GM19468 (cell line): ENCODE data around the gene LPO.

Experiments used
- ATAC-seq: cut with Tn5 transposase; IDR thresholded peaks from one replicate; pipeline ENCODE4 v1.9.1; 2021; ENCODE audit warnings: mild to moderate bottlenecking, moderate library complexity, moderate number of reproducible peaks; ENCODE audit not compliant: unreplicated experiment; ENCODE audit errors: extremely low read depth

LPO gene

DNA sequence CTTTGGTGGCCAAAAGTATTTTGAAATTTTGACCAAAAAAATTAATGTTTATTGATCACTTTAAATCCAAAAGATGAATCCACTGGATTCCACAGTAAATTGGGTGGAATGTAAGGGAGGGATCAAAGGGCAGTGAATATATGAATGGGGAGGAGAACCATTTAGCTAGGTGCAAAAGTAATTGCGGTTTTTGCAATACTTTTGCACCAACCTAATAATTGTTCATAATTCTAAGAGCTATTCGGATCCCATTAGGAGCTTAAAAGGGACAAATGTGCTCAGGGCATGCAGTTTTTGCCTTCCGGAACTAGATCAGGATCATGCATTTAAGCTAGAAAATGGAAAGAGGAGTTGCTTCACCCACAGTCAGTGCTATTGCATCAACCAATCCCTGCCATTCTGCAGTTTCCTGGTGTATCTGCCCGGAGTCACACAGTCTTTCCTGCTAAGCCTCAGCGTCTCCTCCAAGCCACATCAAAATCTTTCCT is at the start of gene LPO:
Gene LPO (plus strand): TSS at position 438 of the 488 bp plus-strand sequence. CDS start 4,396 bp downstream, outside the sequence.
- no peak for ATAC-seq

- no peak for ATAC-seq
Measured at GRCh38 chr17:58189436-58190146, 48.8 kb upstream of the LPO start.

DNA sequence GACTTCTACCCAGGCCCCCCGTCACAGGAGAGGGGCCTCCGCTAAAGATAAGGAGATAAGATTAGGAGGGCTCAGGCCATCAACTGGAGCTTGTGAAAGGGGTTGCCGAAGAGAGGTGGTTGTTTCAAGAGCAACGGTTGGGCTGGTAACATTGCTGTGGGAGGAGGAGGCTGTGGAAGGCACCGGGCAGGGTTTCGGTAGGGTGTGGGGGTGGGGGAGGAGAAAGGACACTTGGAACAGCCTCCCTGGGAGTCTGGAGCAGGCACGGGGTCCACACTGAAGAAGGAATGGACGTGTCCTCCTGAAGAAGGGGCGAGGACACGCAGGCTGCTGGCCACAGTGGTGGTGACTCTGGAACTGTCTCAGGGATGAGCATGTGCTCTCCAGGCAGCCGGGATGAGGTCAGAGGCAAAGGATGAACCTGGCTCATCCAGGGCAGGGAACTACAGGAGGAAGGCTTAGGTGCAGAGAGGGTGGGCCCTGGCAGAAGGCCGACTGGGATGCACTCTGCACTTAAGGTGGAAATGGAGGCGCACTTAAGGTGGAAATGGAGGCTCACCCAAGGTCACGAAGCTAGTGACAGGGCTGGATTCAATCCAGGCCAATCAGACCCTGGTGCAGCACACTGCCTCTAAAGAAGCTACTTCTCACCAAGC is 47.0 kb upstream of the LPO start:
- no peak for ATAC-seq

DNA sequence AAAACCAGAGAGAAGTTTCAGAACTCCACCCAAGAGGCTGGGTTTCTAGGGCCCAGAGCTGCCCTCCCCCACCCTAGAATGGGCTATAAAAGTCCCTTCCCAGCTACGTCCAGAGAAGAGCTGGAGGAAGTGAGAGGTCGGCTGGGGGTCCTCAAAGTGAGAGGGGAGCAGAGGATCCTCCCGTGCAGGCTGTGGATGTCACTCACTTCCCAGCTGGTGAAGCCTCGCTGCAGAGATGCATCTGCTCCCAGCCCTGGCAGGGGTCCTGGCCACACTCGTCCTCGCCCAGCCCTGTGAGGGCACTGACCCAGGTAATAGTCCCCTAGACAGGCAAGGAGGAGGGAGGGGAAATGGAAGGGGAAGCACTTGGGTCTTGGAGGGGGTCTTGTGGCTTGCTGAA is 45.8 kb upstream of the LPO start, which contains the start of gene EPX:
Gene EPX (plus strand): TSS at position 115 of the 400 bp plus-strand sequence. CDS start 121 bp downstream, at position 236.
- ATAC-seq: no peak

DNA sequence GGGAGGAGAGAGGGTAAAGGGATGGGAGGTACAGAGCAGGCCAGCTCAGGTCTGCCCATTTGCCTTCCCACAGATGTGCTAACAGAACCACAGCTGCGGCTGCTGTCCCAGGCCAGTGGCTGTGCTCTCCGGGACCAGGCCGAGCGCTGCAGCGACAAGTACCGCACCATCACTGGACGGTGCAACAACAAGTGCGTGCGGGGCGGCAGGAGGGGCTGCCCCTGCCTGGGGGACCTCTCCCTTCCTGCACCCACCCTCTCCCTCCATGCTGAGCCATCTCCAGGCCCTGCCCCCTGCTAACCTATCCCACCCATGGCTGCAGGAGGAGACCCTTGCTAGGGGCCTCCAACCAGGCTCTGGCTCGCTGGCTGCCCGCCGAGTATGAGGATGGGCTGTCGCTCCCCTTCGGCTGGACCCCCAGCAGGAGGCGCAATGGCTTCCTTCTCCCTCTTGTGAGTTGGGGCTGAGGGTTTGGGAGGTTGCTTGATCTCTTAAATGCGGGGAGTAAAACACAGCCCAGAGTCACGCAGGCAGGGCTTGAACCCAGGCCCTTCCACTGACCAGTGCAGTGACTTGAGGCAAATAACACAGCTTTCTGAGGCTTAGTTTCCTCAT is 44.6 kb upstream of the LPO start:
- ATAC-seq: no peak

DNA sequence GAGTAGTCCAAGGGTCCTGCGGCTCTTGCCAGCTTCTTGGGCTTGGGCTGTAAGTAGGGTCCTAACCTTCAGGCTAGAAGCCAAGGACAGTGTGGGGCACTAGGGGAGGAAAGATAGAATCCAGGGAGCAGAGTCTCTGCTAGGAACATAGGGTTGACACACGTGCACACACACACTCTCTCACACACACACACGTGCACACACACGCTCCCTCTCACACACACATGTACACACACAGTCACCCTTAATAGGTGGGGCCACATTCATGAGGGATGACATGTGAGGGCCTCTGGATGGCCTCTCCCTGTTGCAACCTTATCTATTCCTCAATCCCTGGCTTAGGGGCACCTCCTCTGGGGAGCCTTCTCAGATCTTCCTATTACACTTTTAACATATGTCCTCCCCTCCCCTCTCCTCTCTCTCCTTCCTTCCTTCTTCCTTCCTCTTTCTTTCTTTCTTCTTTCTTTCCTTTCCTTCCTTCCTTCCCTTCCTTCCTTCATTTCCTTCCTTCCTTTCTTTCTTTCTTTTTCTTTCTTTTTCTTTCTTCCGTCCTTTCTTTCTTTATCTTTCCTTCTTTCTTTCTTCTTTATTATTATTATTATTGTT is 42.8 kb upstream of the LPO start:
- ATAC-seq: no peak

DNA sequence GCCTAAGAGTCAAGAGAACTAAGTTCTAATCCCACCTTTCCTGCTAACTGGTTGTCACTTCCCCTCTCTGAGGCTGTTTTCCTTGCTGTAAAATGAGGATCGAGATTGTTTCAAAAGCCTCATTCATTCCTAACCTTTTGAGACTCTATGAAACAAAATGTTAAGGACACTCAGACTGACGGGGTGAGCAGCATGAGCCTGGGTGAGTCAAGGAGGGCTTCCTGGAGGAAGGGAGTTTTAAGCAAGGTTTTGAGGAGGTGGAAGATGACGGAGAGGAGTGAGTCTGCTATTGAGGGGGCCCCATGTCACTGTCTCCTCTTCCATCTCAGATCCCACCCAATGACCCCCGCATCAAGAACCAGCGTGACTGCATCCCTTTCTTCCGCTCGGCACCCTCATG is 41.8 kb upstream of the LPO start:
- no peak for ATAC-seq

- no peak for ATAC-seq
Measured at GRCh38 chr17:58200024-58200633, 38.3 kb upstream of the LPO start.

DNA sequence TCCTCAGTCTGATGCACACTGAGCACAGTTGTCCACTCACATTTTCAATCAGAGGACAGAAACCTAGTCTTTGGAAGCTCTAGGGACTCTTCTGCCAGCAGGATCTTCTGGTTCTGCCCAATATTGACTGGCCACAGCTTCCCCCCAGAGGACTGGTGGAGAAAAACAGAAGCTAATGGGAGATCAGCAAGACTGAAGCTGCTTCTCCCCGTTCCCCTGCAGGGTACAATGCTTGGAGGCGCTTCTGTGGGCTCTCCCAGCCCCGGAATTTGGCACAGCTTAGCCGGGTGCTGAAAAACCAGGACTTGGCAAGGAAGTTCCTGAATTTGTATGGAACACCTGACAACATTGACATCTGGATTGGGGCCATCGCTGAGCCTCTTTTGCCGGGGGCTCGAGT is 35.5 kb upstream of the LPO start:
- no peak for ATAC-seq

DNA sequence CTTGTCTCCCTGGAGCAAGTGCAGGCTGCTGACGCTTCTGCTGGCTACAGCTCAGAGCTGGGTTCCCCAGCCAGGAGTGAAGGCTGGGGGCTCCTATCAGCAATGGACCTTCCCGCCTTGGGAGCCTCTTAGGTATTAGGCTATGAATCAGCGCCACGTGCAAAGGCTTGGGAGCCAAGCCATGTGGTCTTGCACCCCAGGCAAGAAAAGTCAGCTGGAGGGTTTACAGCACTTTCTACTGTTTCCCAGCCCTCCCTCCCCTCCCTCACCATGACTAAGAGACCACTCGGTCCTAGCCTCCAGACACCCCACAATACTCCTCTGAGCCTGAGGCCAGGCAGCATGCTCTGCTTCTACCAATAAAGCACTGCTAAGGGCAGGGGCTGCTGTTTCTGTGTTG is 33.6 kb upstream of the LPO start:
- no peak for ATAC-seq

DNA sequence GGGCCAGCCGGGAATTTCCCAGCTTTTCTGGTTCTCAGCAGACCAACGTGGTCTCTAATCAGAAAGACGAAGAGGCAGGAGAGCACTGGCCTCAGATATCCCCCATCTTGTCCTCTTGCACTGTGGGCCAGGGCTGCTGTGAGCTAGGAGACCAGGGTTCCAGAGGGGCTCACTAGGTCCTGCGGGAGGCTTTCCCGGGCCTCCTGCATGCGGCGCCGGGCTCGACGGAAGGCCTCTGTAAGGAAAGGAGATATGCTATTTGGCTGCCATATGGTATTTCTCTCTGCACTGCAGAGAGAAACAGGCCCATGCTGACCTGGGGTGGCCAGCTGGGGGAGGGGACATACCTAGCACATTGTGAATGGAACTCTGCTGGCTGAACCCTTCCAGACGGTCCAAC is 32.4 kb upstream of the LPO start:
- no peak for ATAC-seq

DNA sequence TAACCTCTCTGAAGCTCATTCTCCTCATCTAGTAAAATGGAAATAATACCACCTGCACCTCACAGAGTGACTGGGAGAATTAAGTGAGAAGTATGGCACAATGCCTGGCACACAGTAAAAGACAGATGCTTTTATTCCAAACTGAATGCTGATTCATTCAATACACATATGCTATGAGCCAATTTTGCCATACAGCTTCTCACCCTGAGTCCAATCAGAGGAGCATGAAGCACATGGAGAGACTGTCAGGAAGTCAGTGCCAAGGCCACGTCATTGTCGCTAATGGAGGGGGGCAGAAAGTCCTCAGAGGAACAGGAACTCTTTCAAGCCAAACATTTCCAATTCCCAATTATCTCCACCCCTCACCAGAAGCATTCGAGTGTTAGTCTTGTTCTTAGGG is 30.9 kb upstream of the LPO start:
- no peak for ATAC-seq

DNA sequence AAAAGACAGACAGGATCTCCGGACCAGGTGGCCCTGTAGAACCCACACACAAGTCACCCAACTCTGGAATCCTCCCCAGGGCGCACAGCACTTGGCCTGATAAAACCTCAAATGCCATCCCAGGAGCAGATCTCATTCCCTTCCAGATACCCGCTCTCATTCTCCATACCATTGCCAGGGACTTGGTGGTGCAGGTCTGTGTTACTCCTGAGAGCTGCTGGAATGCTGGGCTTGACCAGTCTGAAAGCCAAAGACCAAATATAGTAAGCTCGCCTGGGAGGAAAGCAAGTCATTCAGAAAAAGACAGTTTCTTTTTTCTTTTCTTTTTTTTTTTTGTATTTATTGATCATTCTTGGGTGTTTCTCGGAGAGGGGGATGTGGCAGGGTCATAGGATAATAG is 30.0 kb upstream of the LPO start:
- no peak for ATAC-seq

GRCh38 chr17:58210922-58211321 is 27.5 kb upstream of the LPO start:
- ATAC-seq: no peak

DNA sequence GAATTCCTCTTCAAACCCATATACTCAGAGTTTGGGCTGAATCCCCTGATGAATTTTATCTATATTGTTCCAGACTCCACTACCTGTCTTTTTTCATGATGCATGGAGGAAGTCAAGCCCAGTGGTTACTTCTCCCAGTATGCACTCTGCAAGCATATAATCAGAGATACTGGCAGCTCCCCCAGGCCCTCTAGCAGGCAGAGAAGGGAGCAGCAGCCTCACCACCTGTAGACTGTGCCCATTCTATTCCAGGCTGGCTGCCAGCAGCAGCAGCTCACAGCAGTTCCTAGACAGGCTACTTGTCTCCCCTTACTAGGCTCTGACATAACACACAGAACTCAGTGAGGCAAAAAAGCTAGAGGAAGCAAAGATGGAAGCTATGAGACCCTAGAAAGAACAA is 22.7 kb upstream of the LPO start:
- no peak for ATAC-seq

- no peak for ATAC-seq
Measured at GRCh38 chr17:58217766-58218165, 20.6 kb upstream of the LPO start.

GRCh38 chr17:58219007-58219788 is 19.2 kb upstream of the LPO start, which contains the start of gene MKS1:
TSS of gene MKS1 (minus strand) at chr17:58219255. CDS start at chr17:58219230, 25 bp downstream.
- ATAC-seq: peak; percentile 88

DNA sequence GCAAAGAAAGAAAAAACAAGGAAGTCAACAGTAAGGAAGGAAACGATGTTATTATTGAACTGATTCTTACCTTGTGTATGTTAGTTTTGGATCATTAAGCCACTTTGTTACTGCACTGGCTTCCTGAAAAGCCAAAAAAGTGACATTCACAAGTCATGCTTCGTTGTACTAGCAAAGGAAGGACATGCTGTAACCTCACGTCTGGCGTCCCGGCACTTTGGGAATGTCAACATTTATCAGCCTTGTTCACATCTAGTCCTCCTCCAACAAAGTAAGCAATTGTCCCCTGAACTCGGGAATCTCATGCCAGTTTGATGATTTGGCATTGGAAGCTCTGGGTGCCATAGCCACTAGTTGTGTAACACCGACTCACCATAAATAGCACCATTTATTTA is 18.6 kb upstream of the LPO start:
- no peak for ATAC-seq

- ATAC-seq: no peak
Measured at GRCh38 chr17:58224315-58224714, 14.1 kb upstream of the LPO start.

DNA sequence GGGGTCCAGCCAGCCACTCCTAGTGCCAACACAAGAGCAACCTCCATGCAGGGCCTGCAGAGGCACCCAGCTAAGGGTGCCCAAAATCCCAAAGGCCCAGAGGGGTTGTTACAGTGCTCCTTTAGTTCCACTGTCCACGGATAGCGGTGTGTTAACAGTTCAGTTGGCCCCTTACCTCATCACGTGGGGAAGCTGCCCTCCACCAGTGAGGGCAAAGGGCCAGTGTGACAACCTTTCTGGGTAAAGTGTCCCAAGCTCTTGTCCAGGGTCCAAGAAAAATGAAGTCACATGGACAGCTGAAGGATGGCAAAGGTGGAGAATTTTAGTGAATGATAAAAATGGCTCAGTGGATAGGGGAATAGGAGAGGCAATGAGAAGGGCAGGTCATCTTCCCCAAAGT is 10.7 kb upstream of the LPO start:
- no peak for ATAC-seq
